ENCODE results near the gene GGT5. TPM values are rescaled to one million over a fixed set of nuclear protein-coding genes. Genes with fewer than 3 reads are reported as not detected.

Gene GGT5
- total RNA-seq, 4 donors from 2014 or later = 35.8 to 156 (median 83.7) TPM

- no peak for DNase-seq (ENCODE audit: low spot score in 2 of 2)
- Histone ChIP-seq H3K9me3 (no peaks in the 10 kb centered on the region), H3K27ac (no peak overlapping the region), H3K4me1 (no peaks in the 10 kb centered on the region), H3K27me3 (no peaks in the 10 kb centered on the region), H3K36me3 (no peaks in the 10 kb centered on the region), H3K4me3 (no peak overlapping the region)
- no peak for TF ChIP-seq POLR2A (IDR thresholded peaks at IDR 0.05)
- no peak for TF ChIP-seq CTCF (IDR thresholded peaks at IDR 0.05)
- TF ChIP-seq EP300 (IDR thresholded peaks at IDR 0.05) = no peak
- WGBS, 2 donors = 75 to 76% methylated on average over 4 of the region's 4 CpGs
Measured at GRCh38 chr22:24236656-24237055, 8.2 kb downstream of the GGT5 start.

GRCh38 chr22:24235315-24235714 lies 9.6 kb downstream of the GGT5 start:
- no peak for TF ChIP-seq EP300 (IDR thresholded peaks at IDR 0.05)
- TF ChIP-seq CTCF (IDR thresholded peaks at IDR 0.05) = no peak
- no peak for TF ChIP-seq POLR2A (IDR thresholded peaks at IDR 0.05)
- Histone ChIP-seq H3K36me3 (no peaks in the 10 kb centered on the region), H3K27ac (no peak overlapping the region), H3K9me3 (no peaks in the 10 kb centered on the region), H3K4me1 (no peaks in the 10 kb centered on the region), H3K27me3 (no peaks in the 10 kb centered on the region), H3K4me3 (no peak overlapping the region)
- no peak for DNase-seq (ENCODE audit: low spot score in 2 of 2)
- 86 to 98% methylated on average over 4 of the region's 4 CpGs for WGBS, 2 donors

GRCh38 chr22:24233816-24234215 lies 11.1 kb downstream of the GGT5 start:
- no peak for TF ChIP-seq CTCF (IDR thresholded peaks at IDR 0.05)
- no peak for TF ChIP-seq EP300 (IDR thresholded peaks at IDR 0.05)
- no peak for TF ChIP-seq POLR2A (IDR thresholded peaks at IDR 0.05)
- 90% methylated on average over 2 to 14 of the region's 14 CpGs for whole genome bisulfite sequencing, 2 donors
- H3K27ac ChIP-seq = no peak overlapping the region

GRCh38 chr22:24233235-24233634 lies 11.6 kb downstream of the GGT5 start:
- no peak for TF ChIP-seq EP300 (IDR thresholded peaks at IDR 0.05)
- no peak for TF ChIP-seq CTCF (IDR thresholded peaks at IDR 0.05)
- TF ChIP-seq POLR2A (IDR thresholded peaks at IDR 0.05) = no peak
- 91 to 92% methylated on average over 3 to 12 of the region's 13 CpGs for WGBS, 2 donors
- no peaks in the 10 kb centered on the region for H3K9me3 ChIP-seq
- H3K4me3 ChIP-seq = no peak overlapping the region
- no peaks in the 10 kb centered on the region for H3K4me1 ChIP-seq
- no peak overlapping the region for H3K27ac ChIP-seq
- DNase-seq (ENCODE audit: low spot score in 2 of 2) = no peak
- H3K36me3 ChIP-seq = peaks cover 0 to 10% (median 0%) of the 10 kb centered on the region in 3 donors
- H3K27me3 ChIP-seq = no peaks in the 10 kb centered on the region

More at GRCh38 chr22:24233816-24234215, 11.1 kb downstream of the GGT5 start:
- no peak for DNase-seq (ENCODE audit: low spot score in 2 of 2)
- H3K27me3 ChIP-seq = no peaks in the 10 kb centered on the region
- H3K36me3 ChIP-seq = peaks cover 0 to 4% (median 0%) of the 10 kb centered on the region in 3 donors
- H3K9me3 ChIP-seq = no peaks in the 10 kb centered on the region
- H3K4me3 ChIP-seq = no peak overlapping the region
- H3K4me1 ChIP-seq = no peaks in the 10 kb centered on the region

GRCh38 chr22:24232725-24233124 lies 12.2 kb downstream of the GGT5 start:
- DNase-seq (ENCODE audit: low spot score in 2 of 2) = no peak
- H3K4me1 ChIP-seq = no peaks in the 10 kb centered on the region
- no peaks in the 10 kb centered on the region for H3K27me3 ChIP-seq
- WGBS, 2 donors = 86 to 91% methylated on average over 8 to 15 of the region's 15 CpGs
- H3K4me3 ChIP-seq = no peak overlapping the region
- no peak overlapping the region for H3K27ac ChIP-seq
- TF ChIP-seq CTCF (IDR thresholded peaks at IDR 0.05) (no peak), POLR2A (IDR thresholded peaks at IDR 0.05) (no peak), EP300 (IDR thresholded peaks at IDR 0.05) (no peak)
- no peaks in the 10 kb centered on the region for H3K9me3 ChIP-seq
- peaks cover 0 to 11% (median 0%) of the 10 kb centered on the region in 3 donors for H3K36me3 ChIP-seq

All from tibial nerve (tissue), 4 donors.